GM21423 (cell line): ENCODE measurements around the gene APOBEC3H.

Experiments used
- ATAC-seq: cut with Tn5 transposase; IDR thresholded peaks from one replicate; pipeline ENCODE4 v1.9.1; 2021; ENCODE audit warnings: mild to moderate bottlenecking, moderate library complexity; ENCODE audit not compliant: unreplicated experiment

APOBEC3H gene

DNA sequence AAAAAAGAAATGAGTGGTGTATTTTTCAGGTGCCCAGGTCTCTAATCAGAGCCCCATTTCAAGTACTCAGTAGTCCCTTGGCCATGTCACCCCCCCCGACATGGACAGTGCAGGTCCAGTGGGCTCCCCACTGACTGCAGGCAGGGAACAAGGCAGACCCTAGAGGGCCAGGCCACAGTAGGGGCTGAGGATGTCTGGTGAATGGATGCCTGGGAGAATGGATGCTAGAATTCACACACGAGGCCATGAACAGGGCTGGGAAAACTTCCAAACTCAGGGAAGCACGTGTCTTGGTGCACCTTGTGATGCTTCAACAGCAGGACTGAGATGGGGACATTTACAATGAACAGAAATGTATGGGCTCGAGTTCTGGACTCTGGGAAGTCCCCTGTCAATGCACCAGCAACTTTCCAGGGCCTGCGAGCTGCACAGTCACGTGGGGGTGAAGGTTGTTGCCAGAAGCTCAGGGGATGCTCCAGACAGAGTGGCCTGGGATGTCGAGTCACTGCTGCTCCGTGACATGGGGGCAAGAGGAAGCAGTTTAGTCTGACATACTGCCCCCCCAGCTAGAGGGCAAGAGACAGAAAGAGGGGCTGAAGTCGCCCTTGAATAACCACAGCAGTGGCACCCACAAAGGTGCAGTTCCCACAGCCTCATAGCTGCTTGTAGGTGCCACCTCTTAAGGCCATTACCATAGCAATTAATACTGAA lies 16.8 kb upstream of the APOBEC3H start:
- no peak for ATAC-seq

DNA sequence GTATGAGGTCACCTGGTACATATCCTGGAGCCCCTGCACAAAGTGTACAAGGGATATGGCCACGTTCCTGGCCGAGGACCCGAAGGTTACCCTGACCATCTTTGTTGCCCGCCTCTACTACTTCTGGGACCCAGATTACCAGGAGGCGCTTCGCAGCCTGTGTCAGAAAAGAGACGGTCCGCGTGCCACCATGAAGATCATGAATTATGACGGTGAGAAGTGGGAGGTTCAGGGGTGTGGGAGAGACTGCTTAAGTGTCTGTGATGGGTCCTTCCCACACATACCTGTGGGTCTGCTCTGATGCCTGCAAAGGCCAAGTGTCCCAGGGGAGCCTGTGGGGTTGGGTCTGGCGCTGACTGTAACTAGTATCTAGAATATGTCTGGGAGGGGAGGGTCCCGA lies 16.0 kb upstream of the APOBEC3H start:
- ATAC-seq, result no peak

- no peak for ATAC-seq
Measured at GRCh38 chr22:39081598-39081997, 15.4 kb upstream of the APOBEC3H start.

DNA sequence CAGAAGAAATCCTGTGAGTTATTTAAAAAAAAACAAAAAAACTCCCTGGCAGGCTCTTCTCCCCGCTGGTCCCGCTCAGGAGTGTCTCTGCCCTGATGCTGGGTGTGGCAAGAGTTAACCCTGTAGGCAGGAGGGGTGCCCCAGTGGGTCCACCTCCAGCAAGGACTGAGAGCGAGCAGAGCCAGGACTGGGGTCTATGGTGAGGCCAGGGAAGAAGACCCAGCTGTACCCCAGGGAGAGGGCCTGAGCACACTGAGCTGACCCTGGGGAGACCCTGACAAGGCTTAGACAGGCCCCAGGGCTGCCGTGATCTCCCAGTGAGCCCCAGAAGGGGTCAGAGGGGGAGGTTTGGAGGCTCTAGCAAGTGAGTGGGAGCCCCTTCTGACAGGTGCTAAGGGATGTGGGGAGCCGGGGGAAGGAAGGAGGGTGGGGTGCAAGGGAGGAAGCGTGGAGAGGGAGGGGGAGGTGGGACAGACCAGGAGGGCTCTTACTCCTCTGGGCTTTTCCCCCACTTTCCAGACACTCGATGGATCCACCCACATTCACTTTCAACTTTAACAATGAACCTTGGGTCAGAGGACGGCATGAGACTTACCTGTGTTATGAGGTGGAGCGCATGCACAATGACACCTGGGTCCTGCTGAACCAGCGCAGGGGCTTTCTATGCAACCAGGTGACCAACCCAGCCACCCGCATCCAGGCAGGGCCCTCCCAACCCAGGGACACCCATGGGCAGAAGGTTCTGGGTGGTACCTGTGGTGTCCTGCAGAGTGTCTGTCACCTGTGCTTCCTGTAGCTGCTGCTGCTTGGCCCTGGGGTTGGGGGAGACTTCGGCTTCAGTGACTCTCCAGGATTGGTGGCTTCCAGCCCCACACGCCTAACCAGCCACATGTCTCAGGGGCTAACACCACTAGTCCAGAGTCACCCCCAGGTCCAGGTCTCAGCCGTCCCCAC lies 13.6 kb upstream of the APOBEC3H start:
- no peak for ATAC-seq

- no peak for ATAC-seq
Measured at GRCh38 chr22:39084666-39085065, 12.4 kb upstream of the APOBEC3H start.

- ATAC-seq, result no peak
Measured at GRCh38 chr22:39087098-39087497, 9.9 kb upstream of the APOBEC3H start.

DNA sequence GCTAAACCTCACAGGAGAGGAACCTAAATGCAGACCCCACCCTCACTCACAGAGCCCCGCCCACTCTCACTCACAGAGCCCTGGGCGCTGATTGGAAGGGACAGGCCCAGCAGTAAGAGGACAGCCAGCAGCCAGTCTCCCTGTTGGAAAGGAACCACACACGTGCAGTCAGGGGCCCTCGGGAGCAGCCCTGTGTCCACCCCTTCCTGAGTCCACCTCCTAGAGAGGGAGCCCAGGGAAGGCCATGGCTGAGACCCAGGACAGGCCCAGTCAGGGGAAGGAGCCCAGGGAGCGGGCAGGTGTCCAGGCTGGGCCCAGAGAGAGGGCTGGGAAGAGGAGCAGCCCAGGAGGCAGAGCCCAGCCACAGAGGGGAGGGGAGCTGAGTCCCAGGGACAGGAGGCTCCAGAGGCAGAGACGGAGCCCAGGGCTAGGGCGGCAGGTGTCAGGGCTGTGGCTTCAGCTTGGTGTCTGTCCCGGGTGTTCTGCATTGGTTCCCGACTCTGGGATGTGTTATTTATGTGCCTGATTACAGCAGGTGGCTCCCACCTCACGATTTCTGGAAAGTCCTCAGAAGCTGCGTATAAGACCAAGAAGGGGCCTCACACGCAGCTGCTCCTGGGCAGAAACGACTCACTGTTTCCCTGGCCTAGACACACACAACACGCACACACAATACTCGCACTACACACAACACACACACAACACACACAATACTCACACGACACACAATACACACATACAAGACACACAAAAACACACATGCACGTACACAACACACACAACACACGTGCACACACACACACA lies 9.0 kb upstream of the APOBEC3H start:
- ATAC-seq, result no peak

GRCh38 chr22:39088685-39089032 lies 8.4 kb upstream of the APOBEC3H start:
- no peak for ATAC-seq

DNA sequence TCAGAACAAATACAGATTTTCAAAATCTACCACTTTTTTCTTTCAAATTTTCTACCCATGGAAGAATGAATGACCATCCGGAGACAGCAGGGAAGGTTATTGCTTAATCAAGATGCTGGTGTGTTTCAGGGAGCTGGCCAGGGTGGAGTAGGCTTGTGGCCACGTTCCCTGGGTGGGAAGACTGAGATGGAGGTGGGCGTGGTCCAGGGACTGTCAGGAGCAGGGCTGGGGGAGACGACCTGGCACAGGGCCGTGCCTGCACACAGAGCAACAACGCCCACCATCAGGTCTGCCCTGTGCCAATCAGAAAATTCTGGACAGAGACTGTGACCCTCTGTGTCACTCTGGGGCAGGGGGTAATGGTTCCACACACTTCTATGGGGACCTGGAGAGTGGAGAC lies 7.1 kb upstream of the APOBEC3H start:
- no peak for ATAC-seq

DNA sequence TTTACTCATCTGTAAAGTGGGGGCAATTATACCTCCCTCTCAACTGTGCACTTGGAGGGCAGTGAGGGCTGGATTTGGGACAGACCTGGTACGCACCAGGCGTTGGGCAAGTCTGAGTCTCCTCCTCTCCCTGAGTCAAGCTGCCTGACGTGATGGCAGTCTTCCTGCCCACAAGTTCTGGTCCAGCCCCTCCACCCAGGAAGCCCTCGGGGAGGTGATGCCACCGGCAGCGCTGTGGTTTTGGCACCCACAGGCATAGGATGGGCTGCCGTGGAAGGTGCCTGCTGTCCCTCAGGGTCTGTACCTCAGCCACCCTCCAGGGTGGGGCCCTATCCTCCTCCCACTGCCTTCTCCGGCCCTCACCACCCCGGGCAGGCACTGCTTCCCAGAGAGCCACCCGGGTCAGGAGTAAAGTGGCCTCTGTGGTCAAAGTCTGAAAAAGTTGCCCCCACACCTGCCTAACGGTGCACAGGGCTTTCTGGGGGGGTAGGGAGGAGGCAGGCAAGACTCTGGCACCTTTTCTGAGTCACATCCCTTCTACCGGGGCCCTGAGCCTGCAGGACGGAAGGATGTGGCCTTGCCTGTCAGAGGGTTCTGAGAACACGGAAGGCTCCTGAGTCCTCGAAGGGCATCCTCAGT lies 6.5 kb upstream of the APOBEC3H start:
- ATAC-seq, result no peak

GRCh38 chr22:39091126-39092081 lies 5.6 kb upstream of the APOBEC3H start:
- ATAC-seq, result no peak

- ATAC-seq, result no peak
Measured at GRCh38 chr22:39092111-39092862, 4.8 kb upstream of the APOBEC3H start.

DNA sequence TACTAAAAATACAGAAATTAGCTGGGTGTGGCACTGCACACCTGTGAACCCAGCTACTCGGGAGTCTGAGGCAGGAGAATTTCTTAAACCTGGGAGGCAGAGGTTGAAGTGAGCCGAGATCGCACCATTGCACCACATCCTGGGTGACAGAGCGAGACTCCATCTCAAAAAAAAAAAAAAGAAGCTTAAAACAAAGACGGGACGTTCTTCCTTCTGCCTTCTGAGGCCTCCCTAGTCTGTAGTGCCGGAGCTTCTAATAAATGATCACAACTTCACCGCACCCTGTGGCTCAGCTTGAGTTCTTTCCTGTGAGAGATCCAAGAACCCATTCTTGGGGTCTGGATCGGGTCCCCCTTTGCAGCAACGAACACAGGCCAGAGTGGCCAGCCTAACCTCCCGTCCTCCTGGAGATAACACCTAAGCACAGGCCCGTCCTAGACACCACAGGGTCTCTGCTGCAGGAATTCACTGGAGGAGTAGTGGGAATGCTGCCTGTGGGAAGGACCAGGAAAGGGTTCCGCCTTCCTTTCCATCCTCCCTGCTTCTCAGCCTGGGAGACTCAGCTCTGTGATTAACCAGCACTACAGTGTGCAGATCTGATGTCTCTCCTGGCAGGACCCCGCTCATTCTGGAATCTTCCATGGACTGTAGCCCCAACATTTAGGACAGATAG lies 2.2 kb upstream of the APOBEC3H start:
- ATAC-seq, result no peak

GRCh38 chr22:39095971-39096370 lies 1.1 kb upstream of the APOBEC3H start:
- ATAC-seq, result no peak

DNA sequence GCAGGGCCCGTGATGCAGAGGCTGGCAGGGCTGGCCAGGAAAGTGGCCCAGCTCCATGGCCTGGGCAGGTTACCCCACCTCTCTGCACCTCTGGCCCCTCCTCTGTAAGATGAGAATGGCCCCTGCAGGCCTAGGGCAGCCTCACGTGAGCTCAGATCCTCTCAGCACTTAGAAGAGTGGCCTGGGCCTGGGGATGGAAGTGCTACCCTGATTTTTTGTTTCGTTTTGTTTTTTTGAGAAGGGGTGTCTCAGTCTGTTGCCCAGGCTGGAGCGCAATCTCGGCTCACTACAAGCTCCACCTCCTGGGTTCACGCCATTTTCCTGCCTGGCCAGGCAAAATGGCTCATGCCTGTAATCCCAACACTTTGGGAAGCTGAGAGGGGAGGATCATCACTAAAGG lies 982 bp downstream of the APOBEC3H start:
- ATAC-seq, result no peak

DNA sequence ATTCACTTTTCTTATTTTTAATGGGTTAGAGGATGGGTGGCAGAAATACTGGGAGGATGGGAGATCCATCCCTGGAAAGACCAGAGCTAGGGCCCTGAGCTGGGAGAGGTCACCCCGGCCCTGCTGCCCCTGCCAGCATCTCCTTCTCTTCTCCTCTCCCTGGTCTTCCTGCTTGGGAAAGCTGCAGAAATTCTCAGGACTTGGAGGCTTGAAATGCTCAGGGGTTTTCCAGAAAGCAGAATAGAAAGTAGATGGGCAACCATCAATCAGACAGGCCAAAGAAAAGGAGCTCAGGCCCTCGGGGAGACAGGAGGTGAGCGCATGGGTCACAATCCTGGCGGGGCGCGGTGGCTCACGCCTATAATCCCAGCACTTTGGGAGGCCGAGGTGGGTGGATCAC lies 1.5 kb downstream of the APOBEC3H start:
- ATAC-seq, result no peak

DNA sequence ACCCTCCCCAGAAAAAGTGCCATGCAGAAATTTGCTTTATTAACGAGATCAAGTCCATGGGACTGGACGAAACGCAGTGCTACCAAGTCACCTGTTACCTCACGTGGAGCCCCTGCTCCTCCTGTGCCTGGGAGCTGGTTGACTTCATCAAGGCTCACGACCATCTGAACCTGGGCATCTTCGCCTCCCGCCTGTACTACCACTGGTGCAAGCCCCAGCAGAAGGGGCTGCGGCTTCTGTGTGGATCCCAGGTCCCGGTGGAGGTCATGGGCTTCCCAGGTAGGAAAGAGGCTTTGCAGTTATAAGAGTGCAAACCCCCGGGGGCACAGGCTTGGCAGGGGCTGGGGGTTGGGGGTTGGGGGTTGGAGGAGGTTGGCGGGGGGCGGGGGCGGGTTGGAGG lies 4.2 kb downstream of the APOBEC3H start:
- ATAC-seq, result no peak

DNA sequence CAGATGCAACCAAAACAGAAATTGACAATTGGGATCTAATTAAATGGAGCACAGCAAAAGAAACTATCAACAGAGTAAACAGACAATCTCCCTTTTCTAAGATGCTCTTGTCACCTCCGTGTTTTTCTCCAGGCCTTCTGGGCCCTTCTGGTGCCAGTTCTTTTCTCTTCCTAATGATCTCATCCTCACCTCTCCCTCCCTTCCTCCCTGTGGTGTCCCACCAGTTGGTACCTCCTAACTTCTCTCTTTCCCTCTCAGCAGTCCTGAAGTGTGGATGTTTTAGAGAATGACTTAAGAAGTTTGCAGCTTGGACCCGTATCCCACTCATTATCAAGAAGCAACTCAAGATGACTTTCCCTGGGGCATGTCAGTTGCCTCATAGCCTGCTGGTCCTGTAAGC lies 6.4 kb downstream of the APOBEC3H start:
- no peak for ATAC-seq

DNA sequence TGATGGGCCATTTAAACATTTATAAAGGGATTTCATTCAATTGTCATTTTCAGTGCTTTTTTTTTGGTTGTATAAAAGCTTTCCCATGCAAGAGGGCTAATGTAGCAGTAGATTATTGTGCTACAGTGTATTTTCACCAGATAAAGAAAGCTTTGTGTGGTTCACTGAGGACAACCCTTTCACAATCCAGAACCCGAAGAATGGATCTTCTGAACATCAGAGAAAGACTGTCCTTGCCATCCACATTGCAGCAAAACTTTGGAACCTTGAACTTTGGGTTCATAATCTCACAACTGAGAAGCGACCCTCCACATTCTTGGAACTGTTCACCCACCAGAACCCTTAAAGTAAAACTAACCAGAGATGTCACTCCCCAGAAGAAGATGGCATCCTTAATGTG lies 9.3 kb downstream of the APOBEC3H start:
- no peak for ATAC-seq
